DOHH2 (cell line): ENCODE data around the gene CUTC.

Experiments used
- CTCF ChIP-seq: fragments of 200-600 bp; sonication (generic); IDR thresholded peaks from one replicate; pipeline ENCODE4 v1.5.1; 2014; ENCODE audit warnings: antibody characterized with exemption, mild to moderate bottlenecking, low read depth, low read length; ENCODE audit not compliant: poor library complexity, severe bottlenecking
- EZH2phosphoT487 ChIP-seq: fragments of 200-600 bp; sonication (generic); IDR thresholded peaks from 2 replicates; pipeline ENCODE4 v1.6.1; 2017; ENCODE audit warnings: borderline replicate concordance, mild to moderate bottlenecking, antibody characterized with exemption, low read length, moderate library complexity, mixed read lengths

GRCh38 chr10:99766302-99766681, 34.3 kb downstream of the CUTC start:
- TF ChIP-seq CTCF (no peak), EZH2phosphoT487 (no peak)
